ENCODE data around the gene ODAM.

DNA sequence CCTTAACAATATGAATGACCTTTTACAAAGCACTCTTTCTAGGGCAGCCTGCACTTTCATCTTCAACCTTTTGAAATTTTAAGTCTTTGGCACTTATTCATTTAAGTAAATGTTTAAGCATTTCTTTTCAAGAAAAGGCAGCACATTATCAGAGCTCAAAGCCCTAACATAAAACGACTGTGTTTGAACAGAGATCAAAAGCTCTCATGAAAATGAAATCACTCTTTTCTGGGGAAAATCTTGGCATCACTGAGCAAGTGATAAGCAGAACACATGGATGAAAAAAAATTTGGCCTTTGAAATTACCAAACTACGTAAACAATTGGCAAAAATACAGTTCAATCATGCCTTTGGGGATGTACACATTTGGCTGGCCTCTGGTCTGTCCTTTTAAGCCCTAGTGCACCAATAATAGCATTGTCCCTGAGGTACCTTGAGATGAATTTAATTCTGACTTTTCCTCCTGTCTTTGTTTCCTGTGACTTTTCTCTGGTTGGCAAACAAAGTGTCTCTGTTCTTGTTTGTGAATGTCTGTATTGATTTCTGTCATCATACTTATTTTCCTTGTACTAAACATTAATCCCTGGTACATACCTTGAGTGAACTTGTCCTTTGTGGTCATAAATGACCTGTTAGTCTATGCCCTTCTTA lies 12.9 kb upstream of the ODAM start:
- TF ChIP-seq, protein P1, sequence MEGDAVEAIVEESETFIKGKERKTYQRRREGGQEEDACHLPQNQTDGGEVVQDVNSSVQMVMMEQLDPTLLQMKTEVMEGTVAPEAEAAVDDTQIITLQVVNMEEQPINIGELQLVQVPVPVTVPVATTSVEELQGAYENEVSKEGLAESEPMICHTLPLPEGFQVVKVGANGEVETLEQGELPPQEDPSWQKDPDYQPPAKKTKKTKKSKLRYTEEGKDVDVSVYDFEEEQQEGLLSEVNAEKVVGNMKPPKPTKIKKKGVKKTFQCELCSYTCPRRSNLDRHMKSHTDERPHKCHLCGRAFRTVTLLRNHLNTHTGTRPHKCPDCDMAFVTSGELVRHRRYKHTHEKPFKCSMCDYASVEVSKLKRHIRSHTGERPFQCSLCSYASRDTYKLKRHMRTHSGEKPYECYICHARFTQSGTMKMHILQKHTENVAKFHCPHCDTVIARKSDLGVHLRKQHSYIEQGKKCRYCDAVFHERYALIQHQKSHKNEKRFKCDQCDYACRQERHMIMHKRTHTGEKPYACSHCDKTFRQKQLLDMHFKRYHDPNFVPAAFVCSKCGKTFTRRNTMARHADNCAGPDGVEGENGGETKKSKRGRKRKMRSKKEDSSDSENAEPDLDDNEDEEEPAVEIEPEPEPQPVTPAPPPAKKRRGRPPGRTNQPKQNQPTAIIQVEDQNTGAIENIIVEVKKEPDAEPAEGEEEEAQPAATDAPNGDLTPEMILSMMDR (IDR thresholded peaks at IDR 0.05; ENCODE audit: low read depth, low read length) = no peak
- TF ChIP-seq EZH2phosphoT487 (IDR thresholded peaks at IDR 0.05; ENCODE audit: low read depth) = no peak
